ENCODE data around the gene ABTB2.

The ABTB2 gene

DNA sequence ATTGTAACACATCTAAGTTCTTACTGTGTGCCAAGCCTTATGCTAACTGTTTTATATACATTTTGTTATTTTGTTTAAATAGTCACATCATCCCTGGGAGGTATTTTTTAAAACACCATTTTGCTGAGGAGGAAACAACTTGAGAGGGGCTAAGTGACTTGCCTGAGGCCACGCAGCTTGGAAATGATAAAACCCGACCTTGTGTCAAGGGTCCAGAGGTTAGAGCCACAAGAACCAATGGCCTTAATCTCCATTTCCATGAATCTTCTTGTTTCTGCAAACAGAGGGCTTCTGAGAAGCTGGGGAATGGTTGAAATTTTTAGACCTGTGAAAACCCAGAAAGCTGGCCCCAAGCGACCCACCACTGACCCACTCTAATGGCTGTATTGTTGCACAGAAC lies 16.7 kb downstream of the ABTB2 start:
- no peak for DNase-seq

DNA sequence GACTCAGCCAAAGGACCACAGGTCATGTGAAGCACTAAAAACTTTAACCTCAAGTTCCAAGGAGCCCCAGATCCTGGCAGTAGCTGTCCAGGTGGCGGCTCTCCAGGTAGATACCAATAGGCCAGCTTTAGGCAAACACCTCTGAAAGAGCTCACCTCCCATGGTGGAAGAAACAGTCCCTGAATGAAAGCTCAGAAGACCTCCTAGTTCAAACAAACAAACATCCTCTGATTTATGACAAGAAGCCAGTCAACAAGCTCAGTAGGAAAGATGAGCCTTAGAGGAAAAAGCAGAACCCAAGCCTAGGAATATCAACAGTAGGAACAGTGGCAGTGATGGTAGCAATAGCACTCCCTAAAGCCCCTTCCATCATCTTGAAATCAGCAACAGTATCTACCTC lies 17.2 kb downstream of the ABTB2 start:
- DNase-seq = no peak

DNA sequence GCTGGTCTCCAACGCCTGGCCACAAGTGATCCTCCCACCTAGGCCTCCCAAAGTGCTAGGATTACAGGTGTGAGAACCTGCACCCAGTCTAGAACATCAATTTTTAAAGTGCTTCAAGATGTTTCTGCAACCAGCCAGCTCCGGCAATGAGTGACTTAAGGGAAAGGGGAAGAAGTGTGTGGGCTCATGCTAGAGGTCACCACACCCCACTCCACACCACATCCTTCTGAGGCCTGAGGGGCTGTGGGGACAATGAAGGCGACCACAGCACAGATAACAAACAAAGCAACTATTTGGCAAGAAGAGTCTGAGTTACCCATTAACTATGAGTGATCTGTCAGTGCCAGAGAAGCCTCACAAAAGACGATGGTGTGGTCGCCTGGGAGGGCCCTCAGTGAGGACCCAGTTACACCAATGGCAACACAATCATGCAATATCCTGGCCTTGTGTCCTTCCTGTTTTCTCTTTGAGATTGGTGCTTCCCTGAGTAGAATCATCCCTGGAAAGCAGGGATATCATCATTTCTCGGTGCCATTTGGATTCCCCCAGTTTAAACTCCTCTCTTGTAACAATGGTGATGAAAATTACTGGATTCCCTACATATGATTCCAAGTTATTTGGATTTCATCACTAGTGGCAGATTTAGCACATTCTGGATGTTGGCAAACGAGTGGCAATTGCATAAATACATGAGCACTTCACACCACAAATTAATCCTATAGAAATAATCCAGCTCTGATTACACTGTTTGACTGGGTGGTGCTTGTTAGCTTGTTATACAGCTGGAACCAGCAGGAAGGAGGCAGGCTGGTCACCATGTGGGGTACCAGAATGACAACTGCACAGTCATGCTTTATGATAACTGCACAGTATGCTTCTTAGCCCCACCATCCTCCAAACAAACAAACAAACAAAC lies 18.4 kb downstream of the ABTB2 start:
- DNase-seq = no peak

DNA sequence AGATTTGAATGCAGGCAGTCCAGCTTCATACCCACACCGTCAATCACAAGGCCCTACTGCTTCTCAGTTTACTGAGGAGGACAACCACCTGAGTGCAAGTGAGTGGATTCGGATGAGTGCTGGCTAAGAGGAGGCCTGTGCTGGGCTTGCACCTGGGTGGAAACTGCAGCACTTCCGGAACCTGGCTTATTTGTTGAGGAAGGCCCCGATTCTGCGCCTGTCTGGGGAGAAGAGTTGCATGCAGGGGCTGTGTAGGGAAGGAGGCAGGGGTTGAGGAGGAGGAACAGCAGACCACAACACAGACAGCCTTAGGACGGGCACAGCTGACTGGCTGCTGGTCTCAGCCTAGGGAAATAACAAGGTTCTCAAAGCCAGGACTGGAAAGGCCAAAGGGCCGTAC lies 20.8 kb downstream of the ABTB2 start:
- DNase-seq = no peak

DNA sequence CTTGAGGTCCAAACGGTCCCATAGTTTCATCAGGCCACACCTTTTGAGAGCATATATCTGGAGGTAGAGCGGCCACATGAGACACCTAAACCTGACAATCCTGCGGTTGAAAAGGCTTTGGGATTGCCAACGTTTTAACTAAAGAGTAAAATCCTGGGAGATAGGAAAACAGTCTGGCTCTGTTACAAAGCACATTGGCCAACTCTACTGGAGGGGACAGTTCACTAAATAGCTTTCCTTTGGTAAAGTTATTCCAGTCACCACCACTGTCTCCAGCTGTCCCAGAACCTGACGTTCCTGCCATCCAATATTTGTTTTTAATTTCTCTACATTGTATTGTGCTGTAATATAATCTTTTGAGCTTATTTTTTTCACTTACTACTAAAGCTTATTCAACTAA lies 22.0 kb downstream of the ABTB2 start:
- DNase-seq = no peak

DNA sequence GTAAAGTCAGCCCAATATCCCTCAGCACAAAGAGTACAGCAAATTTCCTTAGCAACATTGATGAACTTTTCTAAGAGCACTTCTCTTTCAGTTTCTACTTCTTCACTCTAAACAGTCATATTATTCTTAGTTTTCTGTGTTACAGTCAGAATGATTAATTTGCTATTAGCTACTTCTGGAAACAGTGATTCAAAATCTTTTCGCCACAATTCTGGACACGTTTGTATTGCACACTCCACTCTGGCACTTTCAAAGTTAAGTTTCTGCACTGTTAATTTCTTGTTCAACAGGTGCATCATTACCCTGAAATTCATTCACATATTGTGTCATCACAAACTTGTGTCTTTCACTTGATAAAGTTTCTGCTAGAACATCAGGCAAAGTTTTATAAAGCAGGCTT lies 22.5 kb downstream of the ABTB2 start:
- no peak for DNase-seq

DNA sequence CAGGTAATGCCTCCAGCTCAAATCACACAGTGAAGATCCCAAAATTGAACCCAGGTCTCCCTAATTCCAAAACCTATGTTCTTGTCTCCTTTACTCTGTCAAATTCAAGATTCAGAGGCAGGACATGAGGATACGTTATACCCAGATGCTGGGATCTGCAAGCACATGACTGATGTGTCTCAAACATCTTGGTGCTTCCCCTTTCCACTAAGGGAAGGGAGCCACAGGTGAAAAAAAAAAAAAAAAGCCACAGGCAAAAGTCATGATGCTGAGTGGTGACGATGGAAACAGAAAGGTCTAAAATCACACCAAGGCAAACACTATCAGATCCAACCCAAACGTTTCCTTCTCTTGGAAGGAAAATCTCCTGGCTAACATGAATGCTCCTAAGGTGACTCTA lies 24.0 kb downstream of the ABTB2 start:
- no peak for DNase-seq

DNA sequence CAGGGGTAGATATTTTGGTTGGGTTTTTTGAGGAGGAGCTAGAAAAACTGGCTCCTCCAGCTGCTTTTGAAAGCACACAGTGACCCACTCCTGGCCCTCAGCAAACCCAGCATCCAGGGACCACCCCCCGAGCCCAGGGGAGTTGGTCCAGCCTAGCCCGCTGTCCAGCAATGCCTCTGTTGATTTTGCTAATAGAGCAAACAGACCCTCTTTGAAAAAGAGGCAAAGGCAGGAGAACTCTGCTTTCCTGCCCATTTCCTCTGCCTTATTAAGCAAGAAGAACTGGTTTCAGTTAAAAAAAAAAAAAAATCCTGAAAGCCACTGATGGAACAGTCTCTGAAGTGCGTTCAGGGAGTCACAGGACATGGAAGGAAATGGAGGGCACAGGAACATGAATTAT lies 25.3 kb downstream of the ABTB2 start:
- peak in 1 of 2 donors; percentile 25 for DNase-seq

DNA sequence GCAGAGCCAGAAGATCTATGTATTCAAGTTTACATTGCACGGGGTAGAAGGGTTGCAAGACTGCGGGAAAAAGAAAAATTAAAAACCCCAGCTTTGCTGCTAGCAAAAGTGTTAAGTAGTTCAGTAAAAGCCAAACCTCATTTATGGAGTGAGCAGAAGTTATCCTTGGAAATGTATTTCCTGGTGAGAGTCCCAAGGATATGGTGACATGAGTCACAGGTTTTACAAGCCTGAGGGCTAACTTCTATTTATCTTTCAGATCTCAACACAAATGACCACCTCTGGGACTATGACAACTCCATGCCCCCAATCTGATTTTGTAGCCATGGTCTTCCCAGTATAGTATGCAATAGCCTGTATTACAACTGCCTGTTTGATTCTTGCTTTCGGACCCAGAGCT lies 26.1 kb downstream of the ABTB2 start:
- no peak for DNase-seq

DNA sequence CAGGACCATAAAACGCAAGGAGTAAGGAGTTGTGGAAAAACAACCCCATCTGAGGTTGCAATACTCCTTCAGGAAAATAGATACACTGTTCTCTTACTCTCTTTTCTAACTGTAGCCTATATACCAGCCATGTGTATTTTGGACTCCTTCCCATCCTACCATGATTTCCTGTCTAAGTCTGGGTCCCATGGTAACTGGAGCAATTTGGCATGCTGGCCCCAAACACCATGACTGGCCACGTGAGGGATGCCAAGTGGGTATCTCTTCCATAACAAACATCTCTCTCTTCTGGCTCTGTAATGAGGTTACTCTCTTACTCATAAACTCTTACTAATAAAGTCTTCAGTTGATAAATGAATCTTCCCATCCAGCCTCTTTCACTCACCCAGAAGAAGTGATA lies 26.5 kb downstream of the ABTB2 start:
- DNase-seq = no peak

DNA sequence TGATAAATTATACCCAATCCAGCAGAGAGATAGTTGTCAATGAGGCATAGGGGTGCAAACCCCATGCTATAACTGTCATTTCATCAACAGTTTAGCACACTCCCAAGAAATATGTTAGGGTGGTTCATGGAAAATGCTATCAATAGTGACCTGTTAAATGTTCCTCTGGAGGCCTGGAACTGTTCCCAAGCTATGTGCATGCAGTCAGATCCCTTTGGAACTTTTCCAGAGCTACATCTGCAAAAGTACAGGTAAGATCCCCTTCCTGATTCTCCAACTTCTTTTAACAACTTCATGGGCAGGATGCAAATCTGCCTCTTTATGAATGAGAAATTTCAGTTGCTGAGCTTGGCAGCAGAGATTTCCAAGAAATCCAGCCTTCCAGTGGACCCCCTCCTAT lies 27.2 kb downstream of the ABTB2 start:
- no peak for DNase-seq

DNA sequence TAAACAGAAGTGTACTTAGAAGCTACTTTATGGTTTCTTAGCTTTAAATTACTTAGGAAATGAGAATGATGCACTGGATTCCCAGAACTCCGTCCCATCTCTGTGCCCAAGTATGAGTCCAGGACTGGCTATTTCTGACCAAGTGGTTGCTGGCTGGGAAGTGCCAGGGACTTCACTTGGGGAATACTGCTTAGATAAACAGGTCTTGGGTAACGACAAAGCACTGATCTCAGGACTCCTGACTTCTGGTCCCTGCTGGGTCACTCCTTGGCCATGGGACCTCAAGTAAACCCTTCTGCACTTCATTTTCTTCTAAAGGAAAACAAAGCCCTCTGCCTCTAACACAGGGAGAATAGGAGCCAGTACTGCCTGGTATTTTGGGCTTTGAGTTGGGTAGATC lies 27.9 kb downstream of the ABTB2 start:
- DNase-seq = no peak

DNA sequence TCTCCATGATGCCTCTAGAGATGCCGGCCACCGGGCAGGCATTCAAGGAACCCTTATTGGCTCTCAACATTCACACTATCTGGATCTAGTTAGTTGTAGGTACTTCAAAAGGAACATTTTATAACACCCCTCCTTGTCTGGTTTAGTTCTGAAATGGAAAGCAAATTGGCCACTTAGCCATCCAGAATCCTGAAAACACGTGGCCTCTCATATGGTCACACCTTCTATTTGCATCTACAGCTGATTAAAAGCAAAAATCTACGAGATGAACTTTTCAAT lies 29.2 kb downstream of the ABTB2 start:
- DNase-seq = no peak

DNA sequence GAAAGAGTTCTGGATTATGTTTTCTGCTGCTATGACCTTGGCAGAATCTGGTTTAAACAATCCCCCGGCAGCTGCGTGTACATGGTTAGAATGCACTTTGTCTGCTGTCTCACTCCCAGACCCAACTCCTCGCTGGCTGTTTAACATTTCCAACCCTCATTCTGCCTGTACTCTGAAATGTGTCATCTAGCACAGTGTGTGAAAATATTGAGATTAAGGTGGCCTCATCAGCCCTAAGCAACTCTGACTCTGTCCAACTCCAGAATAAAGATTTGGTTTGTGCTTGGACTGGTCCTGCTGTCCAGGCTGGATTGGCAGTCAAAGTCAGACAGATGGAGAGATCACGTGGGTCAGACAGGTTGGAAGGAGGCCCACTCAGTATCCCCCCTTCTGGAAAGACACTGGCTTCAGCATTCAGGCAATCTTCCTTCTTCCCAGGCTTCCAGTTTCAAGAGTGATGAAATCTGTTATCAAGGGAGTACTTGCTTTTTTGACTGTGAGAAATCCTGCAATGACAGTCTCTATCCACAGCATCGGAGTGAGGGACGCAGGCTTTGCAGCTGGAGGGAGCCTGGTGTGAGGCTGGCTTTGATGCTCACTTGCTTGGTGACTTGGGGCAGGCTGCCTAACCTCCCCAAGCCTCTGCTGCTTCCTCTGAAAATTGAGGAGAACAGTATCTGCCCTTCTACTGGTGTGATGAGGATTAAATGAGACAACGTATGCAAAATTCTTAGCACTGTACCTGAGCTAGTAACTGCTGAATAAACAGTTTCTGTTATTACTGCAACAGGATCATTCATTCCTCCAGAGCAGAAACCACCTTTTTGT lies 29.8 kb downstream of the ABTB2 start:
- DNase-seq = peak in 1 of 2 donors; percentile 53

DNA sequence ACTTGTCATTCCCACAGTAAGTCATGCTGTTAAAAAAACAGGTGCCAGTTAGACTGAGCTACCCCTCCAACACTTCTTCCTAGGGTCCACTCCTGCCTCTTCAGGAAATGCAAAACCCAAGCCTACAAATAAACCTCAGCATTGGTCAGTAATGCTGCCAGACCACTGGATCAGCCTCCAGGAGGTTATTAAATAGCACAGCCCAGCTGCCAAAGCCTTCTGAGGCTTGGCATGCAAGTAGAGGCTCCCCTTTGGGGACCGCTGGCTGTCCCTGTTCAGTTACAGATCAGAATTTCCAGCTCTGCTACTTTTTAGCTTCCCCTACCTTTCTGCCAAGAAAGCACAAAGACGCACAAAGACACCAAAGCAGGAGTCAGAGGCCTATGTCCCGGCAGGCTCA lies 33.3 kb downstream of the ABTB2 start:
- no peak for DNase-seq

DNA sequence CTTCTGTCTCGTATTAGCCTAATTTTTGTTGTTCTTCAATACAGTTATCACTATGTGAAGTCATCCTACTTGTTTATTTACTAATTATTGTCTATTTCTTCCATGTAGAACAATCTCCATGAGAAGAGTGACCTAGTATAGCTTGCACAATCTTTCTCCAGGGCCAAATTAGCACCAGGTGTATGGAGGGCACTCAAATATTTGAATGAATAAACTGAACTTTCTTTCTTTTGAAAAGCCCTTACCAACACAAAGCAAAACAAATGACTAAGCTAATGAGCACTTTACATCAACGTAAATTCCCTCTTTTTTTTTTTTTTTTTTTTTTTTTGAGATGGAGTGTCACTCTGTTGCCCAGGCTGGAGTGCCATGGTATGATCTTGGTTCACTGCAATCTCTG lies 34.2 kb downstream of the ABTB2 start:
- no peak for DNase-seq

DNA sequence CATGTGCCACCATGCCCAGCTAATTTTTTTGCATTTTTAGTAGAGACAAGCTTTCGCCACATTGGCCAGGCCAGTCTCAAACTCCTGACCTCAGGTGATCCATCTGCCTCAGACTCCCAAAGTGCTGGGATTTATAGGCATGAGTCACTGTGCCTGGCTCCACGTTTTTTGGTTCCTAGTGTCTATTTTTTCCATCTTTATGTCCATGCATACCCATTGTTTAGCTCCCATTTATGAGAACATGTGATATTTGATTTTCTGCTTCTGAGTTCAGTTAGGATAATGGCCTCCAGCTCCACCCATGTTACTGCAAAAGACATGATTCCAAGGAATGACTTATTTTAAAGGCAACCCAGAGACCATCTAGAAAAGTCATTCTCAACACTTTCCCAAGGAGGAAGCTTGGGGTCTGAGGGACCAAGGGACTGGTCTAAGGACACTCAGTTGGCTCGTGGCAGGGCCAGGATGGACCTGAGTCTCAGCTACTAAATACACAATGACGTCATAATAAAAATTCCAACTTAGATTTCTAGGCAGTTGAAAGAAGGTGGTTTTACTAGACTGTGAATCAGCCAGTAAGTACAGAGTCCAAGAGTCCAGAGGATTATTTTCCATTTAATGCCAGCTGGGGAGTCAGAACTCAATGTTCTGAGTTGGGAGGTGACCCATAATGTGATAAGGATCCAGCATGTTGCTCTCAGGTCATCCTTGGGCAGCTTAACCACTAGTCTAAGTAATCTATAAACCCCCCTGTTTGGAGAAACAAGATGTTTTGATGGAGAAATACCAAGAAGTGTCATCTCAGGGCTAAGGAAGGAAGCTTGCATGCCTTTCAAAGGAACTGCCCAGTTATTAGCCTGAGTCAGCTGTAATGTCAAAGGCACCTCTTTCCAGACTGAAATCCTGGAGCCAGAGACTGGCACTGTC lies 39.4 kb downstream of the ABTB2 start:
- no peak for DNase-seq

DNA sequence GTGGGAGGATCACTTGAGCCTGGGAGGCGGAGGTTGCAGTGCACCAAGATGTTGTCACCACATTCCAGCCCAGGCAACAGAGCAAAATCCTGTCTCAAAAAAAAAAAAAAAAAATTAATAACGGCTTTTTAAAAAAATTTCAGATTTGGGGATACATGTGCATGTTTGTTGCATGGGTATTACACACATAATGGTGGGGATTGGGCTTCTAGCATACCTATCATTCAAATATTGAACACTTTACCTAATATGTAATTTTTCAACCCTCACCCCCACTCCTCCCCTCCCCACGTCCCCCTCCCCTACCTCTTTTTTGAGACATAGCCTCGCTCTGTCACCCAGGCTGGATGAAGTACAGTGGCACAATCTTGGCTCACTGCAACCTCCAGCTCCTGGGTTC lies 40.1 kb downstream of the ABTB2 start:
- no peak for DNase-seq

DNA sequence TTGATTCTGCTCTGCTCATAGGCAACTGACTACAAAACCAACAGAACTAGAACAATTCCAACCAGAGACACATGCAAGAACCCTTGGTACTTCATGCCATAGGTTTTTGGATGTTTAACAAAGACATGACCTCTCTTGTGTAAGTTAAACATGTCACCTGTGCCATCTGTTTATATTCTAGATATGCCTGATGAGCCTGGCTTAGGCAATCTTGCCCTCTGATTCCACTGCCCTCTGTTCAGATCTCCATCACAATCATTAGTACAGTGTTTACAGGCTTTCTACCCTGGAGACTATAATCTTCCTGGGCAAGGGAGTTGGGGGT lies 40.8 kb downstream of the ABTB2 start:
- no peak for DNase-seq

DNA sequence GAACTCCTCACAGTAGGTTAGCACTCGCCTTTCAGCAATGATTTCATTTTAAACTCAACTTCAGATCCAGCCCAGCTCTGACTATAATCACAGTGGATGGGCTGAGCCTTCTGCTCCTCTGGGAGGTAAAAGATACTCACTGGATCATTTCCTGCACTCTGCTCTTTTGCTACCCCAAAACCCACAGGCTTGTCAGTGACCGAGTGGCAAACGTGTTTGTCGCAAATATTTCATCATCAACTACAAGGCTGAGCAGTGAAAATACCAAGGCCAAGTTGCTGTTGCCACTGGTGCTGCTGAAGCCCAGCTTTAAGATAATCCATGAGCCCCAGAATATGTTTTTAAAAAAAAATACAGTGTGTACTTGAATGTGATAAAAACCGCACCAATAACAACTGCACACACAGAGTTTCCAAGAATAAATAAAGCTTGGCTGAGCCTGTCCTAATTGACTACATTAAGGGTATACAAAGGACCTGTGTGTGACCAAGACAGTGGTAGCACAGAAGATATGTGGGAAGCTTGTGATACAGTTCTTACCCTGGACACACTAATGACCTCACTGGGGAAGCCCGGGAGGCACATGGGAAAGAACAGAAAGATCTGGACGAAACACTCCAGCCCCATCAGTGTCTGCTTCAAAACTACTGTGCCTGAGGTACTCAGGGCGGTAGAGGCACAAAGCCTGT lies 41.3 kb downstream of the ABTB2 start:
- DNase-seq = no peak

DNA sequence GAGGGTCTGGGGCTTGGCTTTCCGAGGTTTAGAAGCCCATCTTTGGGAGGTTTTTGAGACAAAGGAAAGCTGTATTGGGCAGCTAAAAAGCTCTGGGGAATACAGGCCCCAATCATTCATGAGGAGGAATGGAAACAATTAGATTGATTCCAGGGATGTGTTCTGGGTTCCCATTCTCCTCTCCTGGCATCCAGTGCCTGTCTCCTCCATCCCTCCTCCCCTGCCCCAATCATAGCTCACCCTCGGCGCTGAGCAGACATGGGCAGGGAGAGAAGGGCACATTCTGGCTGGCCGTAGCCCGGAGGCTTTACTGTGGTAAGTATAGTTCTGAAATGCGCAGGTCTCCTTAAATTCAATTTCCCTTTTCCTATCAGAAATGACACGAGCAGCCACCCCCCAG lies 42.4 kb downstream of the ABTB2 start:
- DNase-seq = no peak

DNA sequence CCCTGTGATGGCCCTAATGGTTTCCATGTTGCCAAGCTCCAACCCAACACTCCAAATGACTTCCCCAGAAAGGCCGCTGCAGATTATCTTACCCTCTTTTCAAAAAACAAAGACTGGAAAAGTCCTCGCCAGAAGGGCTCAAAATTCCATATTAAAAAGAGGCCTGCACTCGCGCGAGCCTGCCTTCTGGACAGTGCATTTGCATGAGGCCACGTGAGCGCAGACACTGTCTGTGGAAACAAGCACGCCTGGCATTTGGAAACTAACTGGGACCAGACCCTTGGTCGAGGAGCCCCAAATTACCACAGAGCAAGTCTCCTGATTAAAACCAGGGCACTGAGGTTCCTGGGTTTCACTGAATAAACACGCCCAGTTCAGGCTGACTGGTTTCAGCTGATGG lies 42.9 kb downstream of the ABTB2 start:
- no peak for DNase-seq

DNA sequence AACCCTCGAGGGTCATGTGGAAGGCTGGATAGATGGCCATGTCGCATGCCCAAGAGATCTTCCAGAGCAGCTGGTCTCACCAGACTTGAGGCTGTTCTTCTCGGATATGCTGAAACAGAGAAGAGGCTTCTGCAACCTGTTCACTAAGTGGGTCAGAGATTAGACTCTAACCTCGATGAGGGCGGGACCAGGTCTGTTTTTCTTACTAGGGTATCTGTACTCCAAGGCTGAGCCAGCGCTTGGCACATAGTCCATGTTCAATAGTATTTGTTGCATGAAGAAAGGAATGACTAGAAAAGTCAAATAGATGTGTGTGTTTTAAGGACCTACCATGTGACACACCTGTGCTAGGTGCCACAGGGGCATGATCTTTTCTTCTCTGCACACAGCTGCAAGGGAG lies 43.6 kb downstream of the ABTB2 start:
- no peak for DNase-seq

All from hippocampal formation (tissue), 2 donors.